GM13976 (cell line): ENCODE measurements around the gene ARMC9.

Experiments used
- DNase-seq: peaks from one replicate; pipeline ENCODE4 v3.0.0; 2012; ENCODE audit warnings: low spot score
- in situ Hi-C: fragments of 300-500 bp; cut with MboI; formaldehyde crosslinking; loops from one replicate; pipeline ENCODE4 v1.12.0; 2022; ENCODE audit warnings: low sequenced_read_pairs, mixed read lengths, inconsistent platforms; ENCODE audit not compliant: unreplicated experiment
- TF ChIP-seq, protein P1 (sequence below): IDR thresholded peaks from 2 replicates; pipeline ENCODE4 v1.5.1; 2012; ENCODE audit warnings: borderline replicate concordance, mild to moderate bottlenecking; ENCODE audit not compliant: insufficient read depth; ENCODE audit errors: extremely low read depth, missing control alignments, control extremely low read depth

Gene ARMC9

DNA sequence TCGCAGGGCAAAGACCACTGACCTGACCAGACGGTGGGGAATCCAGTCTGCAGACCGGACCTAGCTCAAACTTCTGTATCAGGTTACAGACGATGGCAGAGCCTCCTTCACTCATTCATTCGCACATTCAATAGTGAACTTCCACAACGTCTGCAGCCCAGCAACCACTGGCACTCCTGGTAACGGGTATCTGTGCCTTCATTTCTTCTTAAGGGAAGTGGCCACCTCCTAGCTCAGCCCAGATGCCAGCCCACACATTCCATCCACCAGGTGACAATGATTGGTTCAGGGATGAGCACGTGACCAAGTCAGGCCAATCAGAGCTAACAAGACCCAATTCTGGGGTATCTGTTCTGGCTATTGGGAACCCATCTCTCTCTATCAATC lies 15.9 kb upstream of the ARMC9 start:
- TF ChIP-seq, protein P1, sequence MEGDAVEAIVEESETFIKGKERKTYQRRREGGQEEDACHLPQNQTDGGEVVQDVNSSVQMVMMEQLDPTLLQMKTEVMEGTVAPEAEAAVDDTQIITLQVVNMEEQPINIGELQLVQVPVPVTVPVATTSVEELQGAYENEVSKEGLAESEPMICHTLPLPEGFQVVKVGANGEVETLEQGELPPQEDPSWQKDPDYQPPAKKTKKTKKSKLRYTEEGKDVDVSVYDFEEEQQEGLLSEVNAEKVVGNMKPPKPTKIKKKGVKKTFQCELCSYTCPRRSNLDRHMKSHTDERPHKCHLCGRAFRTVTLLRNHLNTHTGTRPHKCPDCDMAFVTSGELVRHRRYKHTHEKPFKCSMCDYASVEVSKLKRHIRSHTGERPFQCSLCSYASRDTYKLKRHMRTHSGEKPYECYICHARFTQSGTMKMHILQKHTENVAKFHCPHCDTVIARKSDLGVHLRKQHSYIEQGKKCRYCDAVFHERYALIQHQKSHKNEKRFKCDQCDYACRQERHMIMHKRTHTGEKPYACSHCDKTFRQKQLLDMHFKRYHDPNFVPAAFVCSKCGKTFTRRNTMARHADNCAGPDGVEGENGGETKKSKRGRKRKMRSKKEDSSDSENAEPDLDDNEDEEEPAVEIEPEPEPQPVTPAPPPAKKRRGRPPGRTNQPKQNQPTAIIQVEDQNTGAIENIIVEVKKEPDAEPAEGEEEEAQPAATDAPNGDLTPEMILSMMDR, result no peak
- peak; percentile 34 for DNase-seq
- in situ Hi-C loops, result no loop called here

DNA sequence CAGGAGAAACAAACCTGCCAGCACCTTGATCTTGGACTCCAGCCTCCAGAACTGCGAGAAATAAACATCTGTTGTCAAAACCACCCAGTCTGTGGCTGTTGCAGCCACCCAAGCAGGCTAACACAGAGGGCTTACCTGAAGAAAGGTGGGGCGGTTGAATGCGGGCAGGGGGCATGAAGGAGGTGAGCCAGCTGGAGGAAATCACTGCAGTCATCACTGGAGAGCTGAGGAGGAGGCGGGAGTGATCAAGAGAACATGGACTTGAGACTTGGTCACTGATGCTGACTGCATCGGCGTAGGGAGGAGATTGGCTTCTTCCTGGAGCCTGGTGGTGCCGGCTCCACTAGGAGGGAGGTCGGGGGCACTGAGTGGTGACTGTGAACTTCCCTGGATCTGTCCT lies 14.6 kb upstream of the ARMC9 start:
- in situ Hi-C loops, result no loop called here
- TF ChIP-seq, protein P1, result no peak
- DNase-seq, result no peak

DNA sequence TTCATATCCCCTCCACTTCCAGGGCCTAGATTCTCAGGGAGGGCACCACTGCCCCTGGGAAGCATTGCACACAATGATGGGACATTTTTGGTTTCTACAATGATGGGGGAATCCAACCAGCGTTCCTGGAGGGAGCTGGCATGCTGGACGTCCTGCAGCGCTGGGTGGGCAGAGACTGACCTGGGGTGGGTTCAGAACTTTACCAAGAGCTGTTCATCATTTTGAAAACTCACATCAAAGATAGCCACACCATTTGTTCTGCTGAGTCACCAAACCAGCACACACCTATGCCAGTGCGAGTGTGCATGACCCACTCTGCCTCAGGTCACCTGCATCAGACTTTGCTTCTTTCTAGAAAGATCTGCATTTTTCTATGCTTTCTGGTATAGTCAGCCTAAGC lies 14.1 kb upstream of the ARMC9 start:
- in situ Hi-C loops, result no loop called here
- TF ChIP-seq, protein P1, result no peak
- DNase-seq, result no peak

GRCh38 chr2:231185050-231185725 lies 13.2 kb upstream of the ARMC9 start:
- in situ Hi-C loops, result no loop called here
- TF ChIP-seq, protein P1, result no peak
- DNase-seq, result no peak

DNA sequence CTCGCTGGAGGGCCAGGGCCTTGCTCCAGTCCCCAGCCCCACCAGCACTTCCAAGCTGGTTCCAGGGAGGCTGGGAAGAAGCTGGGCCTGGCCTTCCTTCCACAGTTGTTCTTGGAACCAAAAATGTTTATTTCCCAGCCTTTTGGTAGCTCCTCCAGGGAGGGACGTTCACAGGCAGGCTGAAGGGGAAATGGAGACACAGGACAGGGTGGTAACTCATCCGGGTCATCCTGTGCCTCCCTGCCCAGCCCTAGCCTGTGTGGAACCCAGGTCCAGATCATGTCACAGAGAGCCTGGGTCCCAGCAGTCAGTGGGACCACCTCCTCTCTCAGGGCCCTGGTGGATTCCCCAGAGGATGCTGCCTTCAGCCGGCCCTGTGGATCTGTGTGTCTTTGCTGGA lies 12.5 kb upstream of the ARMC9 start:
- in situ Hi-C loops, result no loop called here
- DNase-seq, result no peak
- TF ChIP-seq, protein P1, result no peak

DNA sequence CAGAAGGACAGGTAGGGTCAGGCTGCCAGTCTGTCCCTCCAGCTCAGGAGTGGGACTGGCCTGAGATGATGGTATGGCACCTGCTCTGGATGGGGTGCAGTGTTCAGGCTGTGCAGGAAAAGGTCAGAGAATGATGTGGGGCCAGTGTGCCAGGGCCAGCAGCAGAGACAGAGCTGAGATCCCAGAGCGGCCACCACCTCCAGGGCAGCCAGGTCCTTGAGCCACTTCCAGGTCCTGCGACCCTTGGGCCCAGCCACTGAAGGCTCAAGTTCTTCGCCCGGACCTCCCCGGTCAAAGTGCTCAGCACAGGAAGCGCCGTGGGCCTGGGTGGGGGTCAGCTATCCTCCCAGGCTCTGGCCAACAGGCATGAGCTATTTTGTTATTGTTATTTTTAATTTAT lies 12.1 kb upstream of the ARMC9 start:
- TF ChIP-seq, protein P1, result no peak
- DNase-seq, result no peak
- in situ Hi-C loops, result no loop called here

DNA sequence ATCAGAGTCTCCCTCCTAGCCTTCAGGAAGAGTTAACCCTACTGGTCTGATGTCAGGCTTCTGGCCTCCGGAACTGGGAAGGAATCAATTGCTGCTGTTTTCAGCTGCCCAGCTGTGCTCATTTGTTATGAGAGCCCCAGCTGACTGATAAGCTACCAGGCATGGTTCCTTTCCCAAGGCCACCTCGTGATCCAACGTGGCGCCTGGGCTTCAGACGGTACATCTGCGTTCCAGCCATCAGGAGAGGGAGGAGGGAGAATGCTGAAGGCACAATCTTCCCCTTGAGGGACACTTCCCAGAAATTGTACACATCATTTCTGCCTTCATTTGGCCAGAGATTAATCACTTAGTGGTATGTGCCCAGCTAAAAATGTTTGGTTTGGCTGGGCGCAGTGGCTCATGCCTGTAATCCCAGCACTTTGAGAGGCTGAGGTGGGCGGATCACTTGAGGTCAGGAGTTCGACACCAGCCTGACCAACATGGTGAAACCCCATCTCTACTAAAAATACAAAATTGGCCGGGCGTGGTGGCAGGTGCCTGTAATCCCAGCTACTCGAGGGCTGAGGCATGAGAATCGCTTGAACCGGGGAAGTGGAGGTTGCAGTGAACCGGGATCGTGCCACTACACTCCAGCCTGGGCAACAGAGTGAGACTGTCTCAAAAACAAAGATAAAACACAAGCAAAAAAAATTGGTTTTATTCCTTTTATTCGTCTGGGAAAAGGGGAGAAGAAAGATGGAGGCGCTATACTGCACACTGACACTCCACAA lies 10.5 kb upstream of the ARMC9 start:
- in situ Hi-C loops, result no loop called here
- DNase-seq, result no peak

More for the DNA sequence above, 10.5 kb upstream of the ARMC9 start:
- TF ChIP-seq, protein P1, result no peak
